Right lobe of liver (tissue), 6 donors: ENCODE data around the gene DAP. TPM values are rescaled to one million over a fixed set of nuclear protein-coding genes. Genes with fewer than 3 reads are reported as not detected.

ENCODE experiments used
- ATAC-seq, 4 donors: fragments of 200-7000 bp; cut with Tn5 transposase; one replicate each; pipeline ENCODE4 v1.9.1; 2020; ENCODE audit warnings: mild to moderate bottlenecking in 4 of 4, moderate library complexity in 4 of 4
- DNase-seq, 3 donors: peaks; one replicate each; pipeline ENCODE4 v3.0.0-alpha.2; 2020
- H3K27ac ChIP-seq, 3 donors: fragments of 200-600 bp; one replicate each; pipeline ENCODE4 v1.8.0; 2022
- H3K27me3 ChIP-seq, 2 donors: fragments of 200-600 bp; one replicate each; pipeline ENCODE4 v1.8.0; 2022
- H3K36me3 ChIP-seq, 4 donors: fragments of 200-600 bp; sonication (generic) in 1 of 4; one replicate each; pipeline versions ENCODE4 v1.5.1 to v1.8.0; 2017 to 2022; ENCODE audit warnings: control low read depth in 1 of 4
- H3K4me1 ChIP-seq, 4 donors: fragments of 200-600 bp; sonication (generic) in 1 of 4; one replicate each; pipeline versions ENCODE4 v1.5.1 to v1.8.0; 2017 to 2022; ENCODE audit warnings: control low read depth in 1 of 4
- H3K4me3 ChIP-seq, 3 donors: fragments of 200-600 bp; one replicate each; pipeline ENCODE4 v1.8.0; 2022
- H3K9me3 ChIP-seq, 4 donors: fragments of 200-600 bp; sonication (generic) in 1 of 4; one replicate each; pipeline versions ENCODE4 v1.5.1 to v1.8.0; 2017 to 2022; ENCODE audit warnings: control low read depth in 1 of 4
- CTCF ChIP-seq, 4 donors: fragments of 200-600 bp in 3 of 4; fragments of 450-650 bp in 1 of 4; IDR thresholded peaks; one replicate each; pipeline versions ENCODE4 v1.5.1 to v1.8.0; 2016 to 2022; ENCODE audit warnings: antibody characterized with exemption in 4 of 4, mild to moderate bottlenecking in 2 of 4
- POLR2A ChIP-seq: fragments of 450-650 bp; IDR thresholded peaks from one replicate; pipeline ENCODE4 v1.6.1; 2017; ENCODE audit warnings: antibody characterized with exemption, mild to moderate bottlenecking
- WGBS: methylation state at CpG from one replicate; pipeline ENCODE4 v1.1.6; 2018; ENCODE audit warnings: low coverage, low lambda C conversion rate; ENCODE audit not compliant: insufficient coverage; ENCODE audit errors: missing lambda C conversion rate; 5-methylcytosine and 5-hydroxymethylcytosine counted together
- intact Hi-C, 2 donors: fragments of 100-400 bp; cut with DNase I; formaldehyde crosslinking; loops; one replicate each; pipeline versions ENCODE4 v1.11.2 to v1.14.1; 2022
- total RNA-seq, 6 experiments: library from RNA; depleted of rRNA in 2 of 6; stranded (reverse); fragments of >200 nt in 2 of 6; fragmentation: NEBNext Ultra II Directional in 3 of 6; extraction: Animal tissue kit (Norgen Biotek cat#: 25700) in 3 of 6; gene quantifications; one replicate each; pipeline versions ENCODE4 v1.1.0 to v1.2.4, GENCODE V29; 2016 to 2023
- donor health status: DM: no; HTN: yes; CAD: no.
- donor health status: DM: no; HTN: no; CAD: no.
- donor health status: DM: no; HTN: no; CAD: no.
- donor health status: DM: no; HTN: yes; CAD: no.
- donor health status: DM: no; HTN: yes; CAD: no.

Gene DAP
- total RNA-seq, 6 experiments from 2014 or later: 97.0 to 126 (median 104) TPM

- 23% methylated on average over 7 of the region's 13 CpGs for WGBS
- Histone ChIP-seq H3K9me3 (no peaks in the 10 kb centered on the region), H3K4me1 (peaks cover 0 to 8% (median 0%) of the 10 kb centered on the region in 4 donors), H3K4me3 (no peak overlapping the region), H3K27ac (peak overlapping the region in 2 of 3 donors; percentile 34 to 58), H3K36me3 (no peaks in the 10 kb centered on the region), H3K27me3 (no peaks in the 10 kb centered on the region)
- intact Hi-C loops: no loop called here
- TF ChIP-seq POLR2A (peak; percentile 54), CTCF (IDR thresholded peaks at IDR 0.05) (no peak)
- peak; percentile 66 to 94 (median 89) for ATAC-seq
- DNase-seq: peak in 2 of 3 donors; percentile 66 to 85
These were observed 97.4 kb downstream of the DAP start for GRCh38 chr5:10663489-10664179.

GRCh38 chr5:10662661-10663488 is 98.2 kb downstream of the DAP start:
- H3K4me3 ChIP-seq: no peak overlapping the region
- peak overlapping the region in 2 of 3 donors; percentile 34 to 58 for H3K27ac ChIP-seq
- H3K4me1 ChIP-seq: peaks cover 0 to 8% (median 0%) of the 10 kb centered on the region in 4 donors
- no peak for DNase-seq
- no peak for ATAC-seq
- 80% methylated on average over 7 of the region's 10 CpGs for WGBS
- H3K36me3 ChIP-seq: no peaks in the 10 kb centered on the region
- H3K9me3 ChIP-seq: no peaks in the 10 kb centered on the region
- intact Hi-C loops: no loop called here
- no peaks in the 10 kb centered on the region for H3K27me3 ChIP-seq
- no peak for TF ChIP-seq CTCF (IDR thresholded peaks at IDR 0.05)
- no peak for TF ChIP-seq POLR2A

- WGBS: no CpG with 5 or more reads among the region's 11 CpGs
- intact Hi-C loops: no loop called here
- Histone ChIP-seq H3K9me3 (no peaks in the 10 kb centered on the region), H3K36me3 (no peaks in the 10 kb centered on the region), H3K27ac (no peak overlapping the region), H3K4me1 (peaks cover 0 to 8% (median 0%) of the 10 kb centered on the region in 4 donors), H3K4me3 (no peak overlapping the region), H3K27me3 (no peaks in the 10 kb centered on the region)
- ATAC-seq: no peak
- no peak for DNase-seq
- TF ChIP-seq POLR2A: no peak
- TF ChIP-seq CTCF (IDR thresholded peaks at IDR 0.05): no peak
These were observed 99.0 kb downstream of the DAP start for GRCh38 chr5:10662083-10662482.

GRCh38 chr5:10661401-10661800 is 99.6 kb downstream of the DAP start:
- ATAC-seq: no peak
- 94% methylated on average over 9 of the region's 13 CpGs for WGBS
- Histone ChIP-seq H3K27ac (no peak overlapping the region), H3K4me1 (peaks cover 0 to 8% (median 0%) of the 10 kb centered on the region in 4 donors), H3K27me3 (no peaks in the 10 kb centered on the region), H3K4me3 (no peak overlapping the region), H3K36me3 (no peaks in the 10 kb centered on the region), H3K9me3 (no peaks in the 10 kb centered on the region)
- TF ChIP-seq POLR2A (no peak), CTCF (IDR thresholded peaks at IDR 0.05) (no peak)
- intact Hi-C loops: no loop called here
- no peak for DNase-seq
